PFSK-1 (cell line): ENCODE measurements around the gene MCOLN2.

Experiments used
- FOXP2 ChIP-seq: optimal IDR thresholded peaks from 2 replicates; pipeline ENCODE3; 2011; ENCODE audit warnings: borderline replicate concordance, control low read depth, inconsistent platforms; ENCODE audit not compliant: insufficient read depth; ENCODE audit errors: extremely low read length, extremely low read depth
- POLR2AphosphoS5 ChIP-seq: IDR thresholded peaks from 2 replicates; pipeline ENCODE4 v1.6.1; 2012; ENCODE audit warnings: low read depth, mild to moderate bottlenecking, control low read depth, low read length, moderate library complexity
- SIN3A ChIP-seq: IDR thresholded peaks from 2 replicates; pipeline ENCODE4 v1.6.1; 2012; ENCODE audit warnings: mild to moderate bottlenecking, low read length, moderate library complexity, borderline replicate concordance; ENCODE audit not compliant: insufficient read depth
- TAF1 ChIP-seq: IDR thresholded peaks from 2 replicates; pipeline ENCODE4 v1.6.1; 2012; ENCODE audit warnings: low read length, control low read depth, borderline replicate concordance; ENCODE audit not compliant: insufficient read depth
- TF ChIP-seq, protein P1 (sequence below), 2 experiments: IDR thresholded peaks; 2 replicates each; pipeline versions ENCODE4 v1.6.1 to v1.8.0; 2011 to 2012; ENCODE audit warnings: low read depth in 2 of 2, low read length in 2 of 2, control low read depth in 1 of 2, inconsistent platforms in 1 of 2, mild to moderate bottlenecking in 1 of 2, moderate library complexity in 1 of 2; ENCODE audit not compliant: insufficient read depth in 1 of 2

DNA sequence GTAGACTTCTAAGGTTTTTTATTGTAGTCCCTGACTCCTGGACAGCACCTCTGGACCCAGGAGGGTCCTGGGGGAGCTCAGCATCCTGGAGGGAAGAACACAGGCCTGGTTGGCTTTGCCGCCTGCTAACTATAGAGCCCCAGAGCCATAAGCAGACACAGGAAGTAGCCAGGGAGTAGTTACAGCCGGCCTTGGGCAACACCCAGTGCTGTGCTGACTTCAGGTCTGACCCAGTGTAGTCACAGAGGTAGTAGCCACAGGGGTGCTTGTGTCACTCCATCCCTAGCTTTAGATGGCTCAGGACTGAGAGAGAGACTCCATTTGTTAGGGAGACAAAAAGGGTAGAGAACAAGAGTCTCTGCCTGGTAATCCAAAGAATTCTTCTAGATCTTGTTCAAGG, 21.9 kb downstream of the MCOLN2 start:
- TF ChIP-seq TAF1 (no peak), POLR2AphosphoS5 (no peak), SIN3A (no peak), FOXP2 (no peak)
- TF ChIP-seq, protein P1, sequence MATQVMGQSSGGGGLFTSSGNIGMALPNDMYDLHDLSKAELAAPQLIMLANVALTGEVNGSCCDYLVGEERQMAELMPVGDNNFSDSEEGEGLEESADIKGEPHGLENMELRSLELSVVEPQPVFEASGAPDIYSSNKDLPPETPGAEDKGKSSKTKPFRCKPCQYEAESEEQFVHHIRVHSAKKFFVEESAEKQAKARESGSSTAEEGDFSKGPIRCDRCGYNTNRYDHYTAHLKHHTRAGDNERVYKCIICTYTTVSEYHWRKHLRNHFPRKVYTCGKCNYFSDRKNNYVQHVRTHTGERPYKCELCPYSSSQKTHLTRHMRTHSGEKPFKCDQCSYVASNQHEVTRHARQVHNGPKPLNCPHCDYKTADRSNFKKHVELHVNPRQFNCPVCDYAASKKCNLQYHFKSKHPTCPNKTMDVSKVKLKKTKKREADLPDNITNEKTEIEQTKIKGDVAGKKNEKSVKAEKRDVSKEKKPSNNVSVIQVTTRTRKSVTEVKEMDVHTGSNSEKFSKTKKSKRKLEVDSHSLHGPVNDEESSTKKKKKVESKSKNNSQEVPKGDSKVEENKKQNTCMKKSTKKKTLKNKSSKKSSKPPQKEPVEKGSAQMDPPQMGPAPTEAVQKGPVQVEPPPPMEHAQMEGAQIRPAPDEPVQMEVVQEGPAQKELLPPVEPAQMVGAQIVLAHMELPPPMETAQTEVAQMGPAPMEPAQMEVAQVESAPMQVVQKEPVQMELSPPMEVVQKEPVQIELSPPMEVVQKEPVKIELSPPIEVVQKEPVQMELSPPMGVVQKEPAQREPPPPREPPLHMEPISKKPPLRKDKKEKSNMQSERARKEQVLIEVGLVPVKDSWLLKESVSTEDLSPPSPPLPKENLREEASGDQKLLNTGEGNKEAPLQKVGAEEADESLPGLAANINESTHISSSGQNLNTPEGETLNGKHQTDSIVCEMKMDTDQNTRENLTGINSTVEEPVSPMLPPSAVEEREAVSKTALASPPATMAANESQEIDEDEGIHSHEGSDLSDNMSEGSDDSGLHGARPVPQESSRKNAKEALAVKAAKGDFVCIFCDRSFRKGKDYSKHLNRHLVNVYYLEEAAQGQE (IDR thresholded peaks at IDR 0.05; ENCODE audit: insufficient read depth in 1 of 2, low read depth in 2 of 2, low read length in 2 of 2), result no peak
